CD14-positive monocyte (primary cell): ENCODE measurements around the gene FIGN. TPM values are rescaled to one million over a fixed set of nuclear protein-coding genes. Genes with fewer than 3 reads are reported as not detected.

Experiments used
- DNase-seq, 3 donors: peaks; one replicate each; pipeline ENCODE4 v3.0.0-alpha.2; 2011 to 2022
- H2AFZ ChIP-seq: 2 replicates; pipeline ENCODE4 v1.6.0; 2012; ENCODE audit warnings: mild to moderate bottlenecking, low read depth, low read length, inconsistent platforms; ENCODE audit not compliant: insufficient read depth, poor library complexity, severe bottlenecking
- H3K27ac ChIP-seq, 2 donors: 1 replicate in 1 of 2; 2 replicates in 1 of 2; pipeline ENCODE4 v1.5.1; 2012 to 2013; ENCODE audit warnings: low read length in 2 of 2, control low read depth in 1 of 2, inconsistent platforms in 1 of 2, low read depth in 1 of 2, mild to moderate bottlenecking in 1 of 2
- H3K27me3 ChIP-seq, 2 donors: one replicate each; pipeline versions ENCODE4 v1.6.0 to v1.6.1; 2011 to 2013; ENCODE audit warnings: low read length in 2 of 2; ENCODE audit not compliant: control insufficient read depth in 2 of 2, insufficient read depth in 2 of 2
- H3K36me3 ChIP-seq, 2 donors: replicated peaks in 1 of 2; 1 replicate in 1 of 2; 2 replicates in 1 of 2; pipeline versions ENCODE4 v1.5.1 to v1.6.1; 2012 to 2013; ENCODE audit warnings: low read length in 2 of 2, control low read depth in 1 of 2, inconsistent platforms in 1 of 2, mild to moderate bottlenecking in 1 of 2; ENCODE audit not compliant: insufficient read depth in 2 of 2, control insufficient read depth in 1 of 2
- H3K4me1 ChIP-seq, 2 donors: 1 replicate in 1 of 2; 2 replicates in 1 of 2; pipeline versions ENCODE4 v1.5.1 to v1.6.1; 2012 to 2013; ENCODE audit warnings: low read length in 2 of 2, control low read depth in 1 of 2, inconsistent platforms in 1 of 2, mild to moderate bottlenecking in 1 of 2, moderate library complexity in 1 of 2; ENCODE audit not compliant: insufficient read depth in 2 of 2, control insufficient read depth in 1 of 2
- H3K4me2 ChIP-seq: replicated peaks from 2 replicates; pipeline ENCODE3; 2012; ENCODE audit warnings: low read length, moderate library complexity, mild to moderate bottlenecking; ENCODE audit not compliant: poor library complexity, severe bottlenecking; ENCODE audit errors: extremely low read depth
- H3K4me3 ChIP-seq, 3 experiments: fragments of 200-600 bp in 1 of 3; sonication (generic) in 1 of 3; replicated peaks in 1 of 3; 1 replicate in 2 of 3; 2 replicates in 1 of 3; pipeline ENCODE4 v1.5.1; 2011 to 2013; ENCODE audit warnings: low read length in 3 of 3, mild to moderate bottlenecking in 3 of 3, control low read depth in 2 of 3, low read depth in 2 of 3, inconsistent platforms in 1 of 3, moderate library complexity in 1 of 3
- H3K79me2 ChIP-seq: 2 replicates; pipeline ENCODE4 v1.6.0; 2012; ENCODE audit warnings: mild to moderate bottlenecking, control low read depth, inconsistent platforms, low read length, moderate library complexity; ENCODE audit not compliant: insufficient read depth
- H3K9ac ChIP-seq: 2 replicates; pipeline ENCODE4 v1.6.0; 2017; ENCODE audit warnings: low read length, mild to moderate bottlenecking; ENCODE audit not compliant: insufficient read depth, poor library complexity, severe bottlenecking
- H3K9me3 ChIP-seq, 2 donors: replicated peaks in 1 of 2; 1 replicate in 1 of 2; 2 replicates in 1 of 2; pipeline versions ENCODE4 v1.5.1 to v1.6.1; 2012 to 2013; ENCODE audit warnings: low read length in 2 of 2, control low read depth in 1 of 2; ENCODE audit not compliant: control insufficient read depth in 1 of 2, insufficient read depth in 1 of 2
- H4K20me1 ChIP-seq: 2 replicates; pipeline ENCODE4 v1.6.0; 2012; ENCODE audit warnings: mild to moderate bottlenecking, low read length, control low read depth, moderate library complexity; ENCODE audit not compliant: insufficient read depth
- H3K27ac Mint-ChIP-seq, 7 donors: one replicate each; pipeline ENCODE4 v1.8.0; 2020; ENCODE audit warnings: mild to moderate bottlenecking in 7 of 7, mixed read lengths in 7 of 7, moderate library complexity in 6 of 7, inconsistent platforms in 2 of 7
- H3K27me3 Mint-ChIP-seq, 3 donors: one replicate each; pipeline ENCODE4 v1.8.0; 2021 to 2022; ENCODE audit warnings: low read depth in 3 of 3, mild to moderate bottlenecking in 3 of 3, mixed read lengths in 3 of 3, moderate library complexity in 3 of 3, inconsistent platforms in 1 of 3
- H3K36me3 Mint-ChIP-seq, 2 donors: one replicate each; pipeline ENCODE4 v1.8.0; 2020; ENCODE audit warnings: mixed read lengths in 2 of 2, inconsistent platforms in 1 of 2, mild to moderate bottlenecking in 1 of 2
- H3K4me1 Mint-ChIP-seq: one replicate; pipeline ENCODE4 v1.8.0; 2020; ENCODE audit warnings: mild to moderate bottlenecking, mixed read lengths
- H3K4me3 Mint-ChIP-seq, 2 donors: one replicate each; pipeline ENCODE4 v1.8.0; 2020; ENCODE audit warnings: mild to moderate bottlenecking in 2 of 2, mixed read lengths in 2 of 2, moderate library complexity in 1 of 2
- H3K9me3 Mint-ChIP-seq, 7 donors: one replicate each; pipeline ENCODE4 v1.8.0; 2020 to 2022; ENCODE audit warnings: mixed read lengths in 7 of 7, mild to moderate bottlenecking in 6 of 7, moderate library complexity in 6 of 7, inconsistent platforms in 2 of 7
- WGBS: methylation state at CpG from one replicate; pipeline ENCODE4 v1.1.5; 2013; ENCODE audit warnings: missing lambda C conversion rate; ENCODE audit not compliant: insufficient coverage; 5-methylcytosine and 5-hydroxymethylcytosine counted together
- intact Hi-C, 2 donors: fragments of 100-400 bp; cut with micrococcal nuclease; formaldehyde crosslinking; loops; one replicate each; pipeline versions ENCODE4 v1.15.0 to v1.15.1; 2023
- polyA plus RNA-seq, 3 donors: library from polyadenylated mRNA; depleted of rRNA in 1 of 3; unstranded in 2 of 3; stranded (reverse) in 1 of 3; fragments of 300-500 nt in 2 of 3; fragments of >200 nt in 1 of 3; fragmentation: Illumina TruSeq in 2 of 3; gene quantifications; 1 replicate in 2 of 3; 2 replicates in 1 of 3; pipeline ENCODE4 v1.2.3, GENCODE V29; 2012 to 2021
- TF ChIP-seq, protein P1 (sequence below): fragments of 200-600 bp; IDR thresholded peaks from one replicate; pipeline ENCODE4 v1.8.0; 2022; ENCODE audit warnings: antibody characterized with exemption, mild to moderate bottlenecking

The FIGN gene
- polyA plus RNA-seq, 3 donors: not detected

DNA sequence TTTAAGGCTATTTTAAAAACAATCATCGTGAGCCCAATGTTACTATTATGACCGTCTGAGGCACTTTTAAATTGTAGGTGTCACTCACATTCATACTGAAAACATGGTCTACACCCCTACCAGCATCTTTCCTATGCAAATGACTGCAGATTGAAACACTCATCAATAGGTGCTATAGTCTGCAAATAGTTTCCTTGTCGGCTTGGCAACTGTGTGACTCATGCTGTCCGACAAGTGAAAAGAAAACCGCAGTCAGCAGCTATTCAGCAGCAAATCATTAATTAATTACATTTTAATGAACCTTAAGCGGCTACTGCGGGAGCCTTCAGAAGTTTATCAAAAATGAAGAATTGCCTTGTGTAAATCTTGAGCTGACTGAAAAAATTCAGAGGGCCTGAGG lies 134.4 kb downstream of the FIGN start:
- intact Hi-C loops: no loop called here
- Histone ChIP-seq H3K4me3 (no peak overlapping the region), H3K27ac (no peak overlapping the region), H3K27me3 (no peaks in the 10 kb centered on the region), H3K4me2 (no peak overlapping the region), H3K9me3 (no peaks in the 10 kb centered on the region), H4K20me1 (no peaks in the 10 kb centered on the region), H2AFZ (no peak overlapping the region), H3K79me2 (no peaks in the 10 kb centered on the region), H3K4me1 (no peaks in the 10 kb centered on the region), H3K36me3 (no peaks in the 10 kb centered on the region), H3K9ac (no peak overlapping the region)
- no peak for DNase-seq
- Mint-ChIP-seq H3K4me1 (no peaks in the 10 kb centered on the region), H3K27me3 (no peaks in the 10 kb centered on the region), H3K27ac (no peak overlapping the region), H3K36me3 (no peaks in the 10 kb centered on the region), H3K4me3 (no peak overlapping the region), H3K9me3 (no peaks in the 10 kb centered on the region)
- 55% methylated on average over 2 of the region's 7 CpGs for WGBS
- TF ChIP-seq, protein P1, sequence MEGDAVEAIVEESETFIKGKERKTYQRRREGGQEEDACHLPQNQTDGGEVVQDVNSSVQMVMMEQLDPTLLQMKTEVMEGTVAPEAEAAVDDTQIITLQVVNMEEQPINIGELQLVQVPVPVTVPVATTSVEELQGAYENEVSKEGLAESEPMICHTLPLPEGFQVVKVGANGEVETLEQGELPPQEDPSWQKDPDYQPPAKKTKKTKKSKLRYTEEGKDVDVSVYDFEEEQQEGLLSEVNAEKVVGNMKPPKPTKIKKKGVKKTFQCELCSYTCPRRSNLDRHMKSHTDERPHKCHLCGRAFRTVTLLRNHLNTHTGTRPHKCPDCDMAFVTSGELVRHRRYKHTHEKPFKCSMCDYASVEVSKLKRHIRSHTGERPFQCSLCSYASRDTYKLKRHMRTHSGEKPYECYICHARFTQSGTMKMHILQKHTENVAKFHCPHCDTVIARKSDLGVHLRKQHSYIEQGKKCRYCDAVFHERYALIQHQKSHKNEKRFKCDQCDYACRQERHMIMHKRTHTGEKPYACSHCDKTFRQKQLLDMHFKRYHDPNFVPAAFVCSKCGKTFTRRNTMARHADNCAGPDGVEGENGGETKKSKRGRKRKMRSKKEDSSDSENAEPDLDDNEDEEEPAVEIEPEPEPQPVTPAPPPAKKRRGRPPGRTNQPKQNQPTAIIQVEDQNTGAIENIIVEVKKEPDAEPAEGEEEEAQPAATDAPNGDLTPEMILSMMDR: no peak

DNA sequence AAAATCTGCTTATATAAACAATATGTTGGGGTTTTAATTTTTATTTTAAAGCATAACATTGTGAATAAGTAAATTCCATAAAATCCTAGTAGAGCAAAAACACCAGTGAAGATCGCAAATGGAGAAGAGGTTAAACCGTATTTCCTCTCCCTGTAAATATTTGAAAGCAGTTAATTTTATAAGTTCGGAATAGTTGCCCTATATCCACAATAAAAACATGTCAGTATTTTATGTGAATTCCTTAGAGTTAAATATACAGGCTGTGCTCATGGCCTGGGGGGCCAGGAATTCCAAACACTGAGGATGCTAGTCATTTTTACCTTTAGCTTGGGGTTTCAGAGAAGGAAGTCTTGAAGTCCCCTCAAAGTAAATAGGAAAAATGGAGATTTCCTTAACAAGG lies 135.0 kb downstream of the FIGN start:
- no peak overlapping the region for H3K4me3 Mint-ChIP-seq

More for the DNA sequence above, 135.0 kb downstream of the FIGN start:
- Histone ChIP-seq H3K9me3 (no peaks in the 10 kb centered on the region), H3K36me3 (no peaks in the 10 kb centered on the region), H3K27me3 (no peaks in the 10 kb centered on the region), H3K9ac (no peak overlapping the region), H2AFZ (no peak overlapping the region), H3K27ac (no peak overlapping the region), H3K4me2 (no peak overlapping the region), H4K20me1 (no peaks in the 10 kb centered on the region), H3K4me1 (no peaks in the 10 kb centered on the region), H3K4me3 (no peak overlapping the region), H3K79me2 (no peaks in the 10 kb centered on the region)
- DNase-seq: no peak
- no CpG with 5 or more reads among the region's 3 CpGs for WGBS
- TF ChIP-seq, protein P1: no peak
- H3K36me3 Mint-ChIP-seq: no peaks in the 10 kb centered on the region
- no peak overlapping the region for H3K27ac Mint-ChIP-seq
- intact Hi-C loops: no loop called here
- H3K27me3 Mint-ChIP-seq: no peaks in the 10 kb centered on the region
- no peaks in the 10 kb centered on the region for H3K9me3 Mint-ChIP-seq
- H3K4me1 Mint-ChIP-seq: no peaks in the 10 kb centered on the region
